NT2/D1 (cell line): ENCODE measurements around the gene LMNTD2.

Experiments used
- SUZ12 ChIP-seq: IDR thresholded peaks from 2 replicates; pipeline ENCODE4 v1.6.1; 2011; ENCODE audit not compliant: insufficient read length, insufficient read depth; ENCODE audit errors: extremely low read depth
- ZNF274 ChIP-seq: IDR thresholded peaks from 2 replicates; pipeline ENCODE4 v1.6.1; 2011; ENCODE audit warnings: mild to moderate bottlenecking, low read depth, low read length

DNA sequence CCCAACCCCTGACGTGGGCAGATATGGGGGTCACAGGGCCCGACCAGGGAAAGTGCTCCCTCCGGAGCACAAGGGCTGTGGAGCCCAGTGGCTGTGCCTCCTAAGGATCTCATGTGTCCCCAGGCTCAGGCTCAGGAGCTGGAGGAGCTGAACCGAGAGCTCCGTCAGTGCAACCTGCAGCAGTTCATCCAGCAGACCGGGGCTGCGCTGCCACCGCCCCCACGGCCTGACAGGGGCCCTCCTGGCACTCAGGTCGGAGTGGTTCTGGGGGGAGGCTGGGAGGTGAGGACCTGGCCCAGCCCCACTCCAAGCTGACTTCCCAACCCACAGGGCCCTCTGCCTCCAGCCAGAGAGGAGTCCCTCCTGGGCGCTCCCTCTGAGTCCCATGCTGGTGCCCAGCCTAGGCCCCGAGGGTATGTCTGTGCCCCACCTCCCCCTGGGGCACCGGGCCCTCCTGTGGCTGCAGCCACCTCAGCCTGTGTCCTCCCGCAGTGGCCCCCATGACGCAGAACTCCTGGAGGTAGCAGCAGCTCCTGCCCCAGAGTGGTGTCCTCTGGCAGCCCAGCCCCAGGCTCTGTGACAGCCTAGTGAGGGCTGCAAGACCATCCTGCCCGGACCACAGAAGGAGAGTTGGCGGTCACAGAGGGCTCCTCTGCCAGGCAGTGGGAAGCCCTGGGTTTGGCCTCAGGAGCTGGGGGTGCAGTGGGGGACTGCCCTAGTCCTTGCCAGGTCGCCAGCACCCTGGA is 2.7 kb upstream of the LMNTD2 start:
- no peak for TF ChIP-seq SUZ12
- no peak for TF ChIP-seq ZNF274
